GM12801 (cell line): ENCODE data around the gene CUZD1.

ENCODE experiments used
- CTCF ChIP-seq: IDR thresholded peaks from one replicate; pipeline ENCODE4 v1.5.1; 2011; ENCODE audit warnings: control low read depth; ENCODE audit not compliant: insufficient read length; ENCODE audit errors: extremely low read depth

Gene CUZD1

DNA sequence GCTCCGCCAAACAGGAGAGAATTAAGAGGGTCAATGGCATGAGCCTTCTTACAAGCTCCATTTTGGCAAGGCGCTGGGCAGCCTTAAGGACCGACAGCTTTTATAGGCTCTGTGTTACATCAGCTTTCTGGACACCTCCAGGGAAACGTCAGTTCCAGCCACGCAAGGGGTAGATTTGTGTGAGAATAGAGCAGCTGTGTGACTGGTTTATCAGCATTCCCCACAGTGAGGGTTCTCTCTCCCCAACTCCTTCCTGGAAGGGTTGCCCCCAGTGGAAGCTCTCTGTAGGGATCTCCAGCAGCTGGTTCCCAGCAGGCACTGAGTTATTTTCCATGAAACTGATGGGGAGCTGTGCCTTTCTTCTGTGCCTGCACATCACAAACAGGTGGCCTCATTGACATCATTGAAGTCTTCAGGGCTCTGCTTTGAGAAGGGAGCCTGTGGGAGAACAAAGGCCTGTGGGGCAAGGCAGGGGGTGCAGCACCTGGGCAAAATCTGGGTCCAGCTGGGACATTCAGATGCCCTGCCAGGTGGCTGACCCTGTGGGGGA, at the start of gene CUZD1:
TSS of gene CUZD1 (minus strand) at position 75 of the 550 bp plus-strand sequence. CDS start at position 61, 14 bp downstream.
- no peak for TF ChIP-seq CTCF

- no peak for TF ChIP-seq CTCF
Observed at GRCh38 chr10:122894261-122894944, 48.7 kb upstream of the CUZD1 start.

DNA sequence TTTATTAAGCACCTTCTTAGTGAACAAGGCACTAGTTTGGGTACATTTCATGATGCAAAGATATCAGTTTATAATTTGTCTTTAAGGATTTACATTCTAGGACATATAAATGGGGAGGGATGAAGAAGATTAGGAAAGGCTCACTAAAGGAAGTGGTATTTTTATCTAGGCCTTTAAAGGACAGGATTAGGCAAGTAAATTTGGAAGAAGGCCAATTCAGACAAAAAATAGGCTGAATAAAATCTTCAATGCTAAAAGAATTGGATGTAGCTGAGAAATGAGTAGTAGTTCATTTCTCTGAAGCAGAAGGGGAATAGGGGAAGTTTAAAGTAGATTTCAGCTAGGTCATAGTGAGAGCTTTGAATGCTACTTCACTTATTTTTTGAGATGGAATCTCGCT, 38.5 kb upstream of the CUZD1 start:
- no peak for TF ChIP-seq CTCF

- TF ChIP-seq CTCF, result no peak
Observed at GRCh38 chr10:122882766-122883165, 37.1 kb upstream of the CUZD1 start.

DNA sequence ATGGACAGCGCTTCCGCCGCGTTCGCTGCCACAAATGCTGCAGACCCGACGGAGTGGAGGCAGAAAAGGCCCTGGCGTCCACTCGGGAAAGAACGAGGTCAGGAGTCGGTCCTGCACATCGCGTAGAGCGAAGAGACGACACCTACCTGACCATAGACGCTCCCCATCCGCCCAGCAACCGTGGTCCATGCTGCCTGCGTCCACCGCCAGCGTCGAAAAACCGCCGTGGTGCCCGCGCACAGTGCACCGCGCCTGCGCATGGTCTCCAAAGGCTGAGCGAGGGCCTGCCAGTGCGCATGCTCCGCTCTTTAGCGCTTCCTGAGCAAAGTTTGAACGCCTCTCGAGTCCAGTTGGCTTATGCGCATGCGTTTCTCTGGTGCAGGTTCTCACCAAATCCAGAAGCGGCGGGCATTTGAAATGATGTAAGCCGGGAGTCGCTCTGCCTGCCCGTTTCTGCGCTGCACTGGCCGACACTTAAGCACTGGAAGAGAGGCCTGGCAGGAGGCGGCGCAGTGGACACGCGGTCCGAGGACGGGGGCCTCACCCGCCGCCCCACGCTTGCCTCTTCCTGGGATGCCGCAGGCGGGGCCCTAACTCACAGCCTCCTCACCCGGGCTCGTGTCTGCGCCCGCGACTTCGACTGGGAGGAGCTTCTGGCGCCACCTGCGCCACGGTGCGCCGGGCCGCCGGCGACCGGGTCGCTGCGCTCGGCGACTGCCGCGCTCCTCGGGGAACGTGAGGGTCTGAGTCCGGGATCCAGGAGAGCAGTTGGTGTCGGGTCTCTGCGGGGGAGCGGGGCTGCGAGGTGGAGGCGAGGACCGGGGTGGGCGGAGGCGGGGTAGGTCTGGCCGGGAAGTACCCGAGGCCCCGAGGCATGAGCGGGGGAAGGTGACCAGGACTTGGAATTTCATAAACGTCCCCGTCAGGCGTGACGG, 33.9 kb upstream of the CUZD1 start, which contains the start of gene FAM24B:
TSS of gene FAM24B (minus strand) at position 243 of the 935 bp plus-strand sequence. CDS start 29,066 bp downstream, outside the sequence.
- TF ChIP-seq CTCF, result no peak

- TF ChIP-seq CTCF, result no peak
Observed at GRCh38 chr10:122878799-122879338, 33.2 kb upstream of the CUZD1 start.

GRCh38 chr10:122877264-122877663, 31.6 kb upstream of the CUZD1 start:
- TF ChIP-seq CTCF, result no peak
